Esophagus squamous epithelium (tissue), 4 donors: Measurements from ENCODE around the gene ZNF445.
"Not testable (repeated sequence)": the region's sequence is repeated elsewhere in the genome, so short reads cannot be mapped to it uniquely, and the experiment has no call there.

ENCODE experiments used
- POLR2A ChIP-seq, 4 donors: fragments of 450-650 bp; IDR thresholded peaks; one replicate each; pipeline ENCODE4 v1.6.1; 2017; ENCODE audit warnings: antibody characterized with exemption in 4 of 4, mild to moderate bottlenecking in 4 of 4, moderate library complexity in 3 of 4
- TF ChIP-seq, protein P1 (sequence below), 6 experiments: fragments of 450-650 bp in 4 of 6; fragments of 200-600 bp in 2 of 6; sonication (generic) in 2 of 6; IDR thresholded peaks; one replicate each; pipeline ENCODE4 v1.5.1; 2016 to 2019; ENCODE audit warnings: antibody characterized with exemption in 6 of 6, mild to moderate bottlenecking in 4 of 6, moderate library complexity in 4 of 6

DNA sequence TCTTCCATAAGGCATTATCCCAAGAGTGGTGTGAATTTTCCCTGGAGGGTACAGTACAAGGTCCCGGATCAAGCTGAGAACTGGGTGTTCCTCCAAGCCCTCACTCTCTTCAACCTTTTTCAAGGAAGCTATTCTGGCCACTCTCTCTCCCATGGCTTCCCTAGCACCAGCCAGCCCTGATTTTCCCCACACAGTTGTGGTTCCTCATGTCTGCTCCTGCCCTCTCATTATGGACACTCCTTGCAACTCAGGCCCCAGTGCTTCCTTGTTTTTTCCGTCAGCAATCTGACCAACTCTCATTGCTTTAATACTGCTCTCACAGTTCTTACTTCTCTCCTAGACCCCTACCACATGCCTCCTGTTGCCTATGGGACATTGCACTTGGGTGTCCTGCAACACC, 25.7 kb upstream of the ZNF445 start:
- not testable (repeated sequence) for TF ChIP-seq POLR2A (IDR thresholded peaks at IDR 0.05)
- TF ChIP-seq, protein P1, sequence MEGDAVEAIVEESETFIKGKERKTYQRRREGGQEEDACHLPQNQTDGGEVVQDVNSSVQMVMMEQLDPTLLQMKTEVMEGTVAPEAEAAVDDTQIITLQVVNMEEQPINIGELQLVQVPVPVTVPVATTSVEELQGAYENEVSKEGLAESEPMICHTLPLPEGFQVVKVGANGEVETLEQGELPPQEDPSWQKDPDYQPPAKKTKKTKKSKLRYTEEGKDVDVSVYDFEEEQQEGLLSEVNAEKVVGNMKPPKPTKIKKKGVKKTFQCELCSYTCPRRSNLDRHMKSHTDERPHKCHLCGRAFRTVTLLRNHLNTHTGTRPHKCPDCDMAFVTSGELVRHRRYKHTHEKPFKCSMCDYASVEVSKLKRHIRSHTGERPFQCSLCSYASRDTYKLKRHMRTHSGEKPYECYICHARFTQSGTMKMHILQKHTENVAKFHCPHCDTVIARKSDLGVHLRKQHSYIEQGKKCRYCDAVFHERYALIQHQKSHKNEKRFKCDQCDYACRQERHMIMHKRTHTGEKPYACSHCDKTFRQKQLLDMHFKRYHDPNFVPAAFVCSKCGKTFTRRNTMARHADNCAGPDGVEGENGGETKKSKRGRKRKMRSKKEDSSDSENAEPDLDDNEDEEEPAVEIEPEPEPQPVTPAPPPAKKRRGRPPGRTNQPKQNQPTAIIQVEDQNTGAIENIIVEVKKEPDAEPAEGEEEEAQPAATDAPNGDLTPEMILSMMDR (IDR thresholded peaks at IDR 0.05), result not testable (repeated sequence)
